BLaER1 (cell line): ENCODE results near the gene SYNE1.
"Not testable (repeated sequence)": the region's sequence is repeated elsewhere in the genome, so short reads cannot be mapped to it uniquely, and the experiment has no call there.

Source experiments
- H3K27ac ChIP-seq: shearing (Covaris generic); formaldehyde crosslinking; 2 replicates; pipeline ENCODE4 v1.8.1; 2022
- H3K27me3 ChIP-seq: shearing (Covaris generic); formaldehyde crosslinking; 2 replicates; pipeline ENCODE4 v1.8.1; 2022
- H3K36me3 ChIP-seq: shearing (Covaris generic); formaldehyde crosslinking; 2 replicates; pipeline ENCODE4 v1.8.1; 2022
- H3K4me1 ChIP-seq: shearing (Covaris generic); formaldehyde crosslinking; 2 replicates; pipeline ENCODE4 v1.8.1; 2022
- H3K4me2 ChIP-seq: shearing (Covaris generic); formaldehyde crosslinking; 2 replicates; pipeline ENCODE4 v1.8.1; 2022
- H3K4me3 ChIP-seq: shearing (Covaris generic); formaldehyde crosslinking; 2 replicates; pipeline ENCODE4 v1.8.1; 2022
- H3K9ac ChIP-seq: shearing (Covaris generic); formaldehyde crosslinking; 2 replicates; pipeline ENCODE4 v1.8.1; 2022
- H3K9me3 ChIP-seq: shearing (Covaris generic); formaldehyde crosslinking; 2 replicates; pipeline ENCODE4 v1.8.1; 2022
- H4K20me1 ChIP-seq: shearing (Covaris generic); formaldehyde crosslinking; 2 replicates; pipeline ENCODE4 v1.8.1; 2022
- Cebpa-rat ChIP-seq: shearing (Covaris generic); IDR thresholded peaks from 2 replicates; pipeline ENCODE4 v1.8.1; 2022

SYNE1 gene

GRCh38 chr6:152450519-152450918, 186.6 kb downstream of the SYNE1 start:
- H4K20me1 ChIP-seq: no peaks in the 10 kb centered on the region
- no peaks in the 10 kb centered on the region for H3K4me1 ChIP-seq
- H3K27me3 ChIP-seq: no peaks in the 10 kb centered on the region
- H3K9me3 ChIP-seq: peaks cover 15% of the 10 kb centered on the region
- no peak overlapping the region for H3K4me3 ChIP-seq
- H3K4me2 ChIP-seq: no peak overlapping the region
- H3K9ac ChIP-seq: no peak overlapping the region
- no peak overlapping the region for H3K27ac ChIP-seq
- no peaks in the 10 kb centered on the region for H3K36me3 ChIP-seq
- no peak for TF ChIP-seq Cebpa-rat

GRCh38 chr6:152441902-152442301, 195.3 kb downstream of the SYNE1 start:
- Histone ChIP-seq H3K27ac (no peak overlapping the region), H3K4me2 (no peak overlapping the region), H3K4me1 (no peaks in the 10 kb centered on the region), H4K20me1 (no peaks in the 10 kb centered on the region), H3K9me3 (no peaks in the 10 kb centered on the region), H3K36me3 (no peaks in the 10 kb centered on the region), H3K4me3 (no peak overlapping the region), H3K27me3 (no peaks in the 10 kb centered on the region), H3K9ac (no peak overlapping the region)
- TF ChIP-seq Cebpa-rat: no peak

DNA sequence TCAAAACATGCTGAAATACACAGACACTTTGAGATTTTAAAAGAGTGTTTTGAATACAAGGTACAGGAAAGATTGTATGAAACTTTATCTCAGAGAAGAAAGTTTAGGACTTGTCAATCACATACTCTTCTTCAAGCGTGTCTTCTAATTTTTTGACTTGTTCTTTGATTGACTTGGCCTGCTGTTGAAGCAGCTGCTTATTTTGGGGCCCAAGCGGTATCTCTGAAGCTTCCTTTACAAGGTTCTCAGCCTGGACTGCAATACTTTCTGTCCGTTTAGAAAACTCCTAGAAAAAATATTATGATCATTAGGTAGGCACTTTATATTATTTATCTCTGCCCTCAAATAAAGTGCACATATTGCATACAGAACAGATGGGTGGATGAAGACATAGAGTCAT, 201.3 kb downstream of the SYNE1 start:
- no peaks in the 10 kb centered on the region for H3K36me3 ChIP-seq
- no peak for TF ChIP-seq Cebpa-rat
- H3K9ac ChIP-seq: no peak overlapping the region

GRCh38 chr6:152432758-152433157, 204.4 kb downstream of the SYNE1 start:
- Histone ChIP-seq H3K27me3 (no peaks in the 10 kb centered on the region), H3K9ac (no peak overlapping the region), H3K4me2 (no peak overlapping the region), H3K4me3 (no peak overlapping the region), H3K27ac (no peak overlapping the region), H3K4me1 (no peaks in the 10 kb centered on the region), H3K9me3 (no peaks in the 10 kb centered on the region), H4K20me1 (no peaks in the 10 kb centered on the region), H3K36me3 (no peaks in the 10 kb centered on the region)
- no peak for TF ChIP-seq Cebpa-rat

More for the DNA sequence above, 201.3 kb downstream of the SYNE1 start:
- Histone ChIP-seq H3K27me3 (no peaks in the 10 kb centered on the region), H3K27ac (no peak overlapping the region), H3K4me2 (no peak overlapping the region), H3K4me1 (no peaks in the 10 kb centered on the region), H3K4me3 (no peak overlapping the region), H4K20me1 (no peaks in the 10 kb centered on the region), H3K9me3 (no peaks in the 10 kb centered on the region)

- TF ChIP-seq Cebpa-rat: no peak
- H3K27ac ChIP-seq: no peak overlapping the region
- H3K36me3 ChIP-seq: no peaks in the 10 kb centered on the region
- H3K4me2 ChIP-seq: no peak overlapping the region
- H3K4me1 ChIP-seq: peaks cover 10% of the 10 kb centered on the region
- H3K27me3 ChIP-seq: no peaks in the 10 kb centered on the region
- no peak overlapping the region for H3K9ac ChIP-seq
- no peaks in the 10 kb centered on the region; the same call in 1 of the 2 replicates for H3K9me3 ChIP-seq
- no peak overlapping the region for H3K4me3 ChIP-seq
- no peaks in the 10 kb centered on the region for H4K20me1 ChIP-seq
Measured at GRCh38 chr6:152428126-152428525, 209.0 kb downstream of the SYNE1 start.

GRCh38 chr6:152426276-152426675, 210.9 kb downstream of the SYNE1 start:
- Histone ChIP-seq H3K9me3 (no peaks in the 10 kb centered on the region; the same call in 1 of the 2 replicates), H3K4me1 (peaks cover 13% of the 10 kb centered on the region), H3K4me2 (no peak overlapping the region), H3K9ac (no peak overlapping the region), H3K4me3 (no peak overlapping the region), H3K27me3 (no peaks in the 10 kb centered on the region), H3K36me3 (no peaks in the 10 kb centered on the region), H4K20me1 (no peaks in the 10 kb centered on the region), H3K27ac (no peak overlapping the region)
- TF ChIP-seq Cebpa-rat: no peak

- H3K27ac ChIP-seq: no peak overlapping the region
- H3K4me1 ChIP-seq: peaks cover 13% of the 10 kb centered on the region
- no peaks in the 10 kb centered on the region for H3K36me3 ChIP-seq
- no peak overlapping the region for H3K4me3 ChIP-seq
- no peak for TF ChIP-seq Cebpa-rat
- no peaks in the 10 kb centered on the region for H3K27me3 ChIP-seq
- H3K9ac ChIP-seq: no peak overlapping the region
- peaks cover 6% of the 10 kb centered on the region for H3K9me3 ChIP-seq
- H4K20me1 ChIP-seq: no peaks in the 10 kb centered on the region
- H3K4me2 ChIP-seq: peak overlapping the region; percentile 65
Measured at GRCh38 chr6:152423216-152424103, 213.7 kb downstream of the SYNE1 start.

- H3K4me3 ChIP-seq, H3K27ac ChIP-seq, H3K27me3 ChIP-seq, H3K36me3 ChIP-seq, H3K9me3 ChIP-seq, H3K4me2 ChIP-seq, H4K20me1 ChIP-seq, H3K9ac ChIP-seq: not testable (repeated sequence)
- peaks cover 13% of the 10 kb centered on the region for H3K4me1 ChIP-seq
Measured at GRCh38 chr6:152421496-152421895, 215.7 kb downstream of the SYNE1 start.

DNA sequence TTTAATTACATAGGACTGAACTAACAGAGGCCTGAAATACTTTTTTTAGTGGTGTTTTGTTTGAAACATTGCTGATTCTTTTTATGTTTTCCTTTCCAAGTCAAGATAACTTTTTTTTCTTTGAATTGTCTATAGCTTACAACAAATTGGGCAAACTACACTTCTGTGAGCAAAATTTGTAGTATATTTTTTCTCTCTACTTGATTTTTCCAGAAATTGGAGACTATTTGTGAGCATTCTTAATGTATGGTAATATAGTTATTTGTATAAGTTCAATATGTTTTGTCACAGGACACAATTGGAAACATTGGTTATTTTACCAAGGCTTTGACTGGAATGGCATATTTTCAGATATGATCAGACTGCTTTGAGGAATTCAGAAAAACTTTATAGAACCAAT, 216.5 kb downstream of the SYNE1 start:
- no peak overlapping the region for H3K4me2 ChIP-seq
- H3K9ac ChIP-seq: no peak overlapping the region
- H3K27ac ChIP-seq: no peak overlapping the region
- no peaks in the 10 kb centered on the region for H4K20me1 ChIP-seq
- H3K9me3 ChIP-seq: peaks cover 6% of the 10 kb centered on the region
- H3K36me3 ChIP-seq: no peaks in the 10 kb centered on the region
- TF ChIP-seq Cebpa-rat: no peak
- peaks cover 13% of the 10 kb centered on the region for H3K4me1 ChIP-seq
- H3K4me3 ChIP-seq: no peak overlapping the region
- no peaks in the 10 kb centered on the region for H3K27me3 ChIP-seq

DNA sequence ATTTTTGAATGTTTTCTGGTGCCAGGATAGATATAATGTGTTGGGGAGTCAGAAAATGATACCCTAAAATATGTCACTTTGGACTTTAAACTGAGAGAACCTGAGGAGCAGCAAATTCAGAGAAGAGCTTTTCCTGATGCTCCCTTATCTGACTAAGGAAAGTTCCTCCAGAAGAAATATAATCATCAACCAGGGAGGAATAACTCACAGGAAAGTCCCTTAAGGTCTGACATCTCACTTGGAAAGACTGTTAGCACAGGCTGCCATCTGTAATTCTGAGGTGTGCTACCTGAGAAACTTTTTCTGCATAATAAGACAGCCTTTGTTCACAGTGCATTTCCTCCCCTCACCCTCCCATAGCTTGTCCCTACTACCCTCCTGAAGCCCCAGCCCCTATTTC, 218.6 kb downstream of the SYNE1 start:
- H3K9ac ChIP-seq: no peak overlapping the region
- no peaks in the 10 kb centered on the region for H3K36me3 ChIP-seq
- no peak for TF ChIP-seq Cebpa-rat
- no peaks in the 10 kb centered on the region for H3K27me3 ChIP-seq
- H3K27ac ChIP-seq: no peak overlapping the region
- H3K4me1 ChIP-seq: peaks cover 7% of the 10 kb centered on the region
- no peaks in the 10 kb centered on the region for H4K20me1 ChIP-seq
- H3K9me3 ChIP-seq: peaks cover 6% of the 10 kb centered on the region
- no peak overlapping the region for H3K4me2 ChIP-seq
- no peak overlapping the region for H3K4me3 ChIP-seq
